NCI-H2081 treated with DMSO at 0.1 percent for 48 hours (cell line): ENCODE results near the gene MRRF.

ENCODE experiments used
- DNase-seq: peaks from one replicate; lab custom pipeline; 2025; lab: John Stamatoyannopoulos, UW

MRRF gene

GRCh38 chr9:122332644-122333043 is 68.0 kb downstream of the MRRF start:
- no peak for DNase-seq

DNA sequence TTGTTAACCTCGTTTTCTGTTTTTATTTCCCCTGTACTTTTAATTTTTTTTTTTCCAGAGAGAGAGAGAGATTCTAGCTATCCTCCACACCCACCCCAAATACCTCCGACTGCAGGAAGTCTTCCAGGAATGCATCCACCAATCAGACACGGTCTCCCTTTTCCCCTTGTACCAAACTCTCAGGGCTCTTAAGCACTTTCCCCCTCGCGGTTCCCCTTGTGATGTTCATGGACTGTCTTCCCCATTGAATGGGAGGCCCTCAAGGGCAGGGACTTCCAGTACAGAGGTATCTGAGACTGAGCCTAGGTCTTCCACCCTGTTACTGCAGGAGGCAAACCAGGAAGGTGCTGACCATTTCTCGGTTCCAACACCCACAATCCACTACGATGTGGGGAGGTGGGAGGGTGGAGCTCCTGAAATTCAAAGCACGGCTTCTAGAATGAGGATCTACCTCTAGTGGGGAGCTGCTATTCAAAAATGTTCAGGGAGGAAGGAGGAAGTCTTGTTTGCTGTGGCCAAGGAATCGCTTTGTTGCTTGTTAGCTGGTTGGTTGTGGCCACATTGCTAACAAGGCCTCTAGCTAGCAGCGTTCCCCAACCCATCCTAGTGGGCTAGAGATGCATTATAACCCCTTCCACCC is 68.6 kb downstream of the MRRF start:
- DNase-seq, result no peak

DNA sequence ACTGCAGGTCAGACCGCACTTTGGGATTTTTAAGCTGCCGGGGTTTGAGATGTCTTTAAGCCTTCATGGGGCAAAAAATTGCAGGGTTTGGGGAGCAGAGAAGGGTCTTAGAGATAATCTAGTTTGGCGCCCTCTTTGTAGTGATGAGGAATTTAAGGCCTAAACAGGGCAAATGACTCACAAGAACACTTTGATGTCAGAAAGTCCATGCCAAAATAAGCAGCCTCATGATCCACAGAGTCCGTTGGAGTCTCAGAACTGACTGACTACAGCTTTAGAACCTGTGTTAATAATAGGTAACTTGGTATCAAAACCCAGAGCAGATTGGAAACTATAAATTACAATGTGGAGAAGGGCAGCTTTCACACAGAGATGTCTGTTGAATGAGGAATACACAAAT is 70.2 kb downstream of the MRRF start:
- no peak for DNase-seq

DNA sequence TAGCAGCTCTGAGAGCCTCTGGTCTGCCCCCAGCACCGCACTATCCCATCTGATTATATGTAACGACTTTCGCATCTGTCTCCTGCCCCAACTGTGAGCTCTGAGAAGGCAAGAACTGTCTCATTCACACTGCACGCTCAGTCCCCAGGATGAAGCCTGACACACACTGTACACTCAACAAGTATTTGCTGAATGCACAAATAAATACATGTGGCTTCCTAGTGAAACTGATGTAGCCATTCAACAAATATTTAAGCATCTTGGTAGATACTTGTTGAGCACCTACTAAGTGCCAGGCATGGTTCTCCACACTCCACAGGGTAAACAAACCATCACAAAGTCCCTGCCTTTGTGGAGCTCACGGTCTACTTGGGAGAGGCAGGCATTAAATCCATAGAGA is 71.5 kb downstream of the MRRF start:
- no peak for DNase-seq

DNA sequence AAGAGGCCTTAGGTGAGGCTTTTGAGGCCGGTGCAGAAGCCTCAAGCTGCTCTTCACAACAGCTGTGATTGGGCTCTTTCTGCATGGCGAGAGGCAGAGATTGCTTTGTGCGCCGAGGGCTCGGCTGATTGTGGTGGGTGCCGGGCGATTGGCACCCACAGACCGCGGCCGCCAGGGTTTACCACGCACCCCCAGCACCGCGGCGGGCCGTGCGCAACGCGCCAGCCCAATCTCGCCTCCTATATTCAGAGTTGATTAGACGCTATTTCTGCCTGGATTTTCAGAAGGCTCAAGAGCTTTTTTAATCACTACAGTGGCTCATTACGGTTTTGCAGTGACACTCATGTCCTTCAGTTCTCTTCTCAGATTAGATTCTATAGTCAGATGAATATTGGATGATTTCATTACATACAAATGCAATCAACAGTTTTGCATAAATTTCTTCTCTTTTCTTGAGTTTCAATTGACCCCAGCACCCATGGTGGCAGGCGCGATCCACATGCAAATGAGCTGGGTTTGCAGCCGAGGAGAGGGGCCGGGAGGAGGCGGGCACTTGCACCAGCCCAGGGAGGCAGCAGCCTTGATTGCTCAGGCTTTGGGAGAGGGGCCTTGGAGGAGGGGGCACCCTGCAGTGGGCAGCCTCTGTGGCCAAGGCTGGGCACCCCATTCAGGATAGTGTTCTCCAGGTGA is 72.3 kb downstream of the MRRF start:
- DNase-seq, result no peak

DNA sequence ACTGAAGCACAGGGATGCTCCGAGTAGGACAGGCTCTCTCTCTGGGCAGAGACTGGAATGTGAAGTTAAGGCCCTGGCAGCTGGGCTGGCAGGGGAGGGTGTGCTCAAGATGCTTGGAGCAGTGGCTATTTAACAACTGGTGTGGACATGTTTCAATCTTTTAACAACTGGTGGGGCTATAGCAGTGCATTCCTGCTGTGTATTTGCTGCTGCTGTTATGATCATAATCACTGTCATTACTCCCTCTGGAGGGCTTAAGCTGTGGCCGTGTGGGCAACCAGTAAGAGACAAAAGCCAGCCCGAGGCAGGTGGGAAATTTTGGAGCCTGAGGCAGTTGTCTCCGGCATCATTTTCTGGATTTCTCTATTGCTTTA is 72.9 kb downstream of the MRRF start:
- no peak for DNase-seq

- DNase-seq, result no peak
Measured at GRCh38 chr9:122338536-122338935, 73.9 kb downstream of the MRRF start.

- no peak for DNase-seq
Measured at GRCh38 chr9:122338994-122339393, 74.3 kb downstream of the MRRF start.

- no peak for DNase-seq
Measured at GRCh38 chr9:122339579-122339978, 74.9 kb downstream of the MRRF start.

DNA sequence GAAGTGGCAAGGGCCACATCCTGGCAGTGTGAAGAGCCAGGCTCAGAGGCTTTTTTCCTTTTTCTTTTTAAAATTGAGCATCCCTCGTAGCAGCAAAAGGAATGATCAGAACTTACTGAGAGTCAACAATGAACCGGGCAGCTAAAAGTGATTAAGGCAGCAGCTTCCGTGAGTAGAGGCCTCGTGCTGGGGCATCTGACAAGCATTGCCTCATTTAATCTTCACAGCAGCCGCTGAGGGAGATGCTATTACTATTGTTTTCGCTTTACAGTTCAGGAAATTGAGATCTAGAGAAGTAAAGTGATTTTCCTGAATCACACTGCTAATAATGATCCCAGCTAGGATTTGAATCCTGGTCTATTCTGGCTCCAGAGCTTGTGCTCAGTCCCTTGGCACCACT is 75.5 kb downstream of the MRRF start:
- no peak for DNase-seq

GRCh38 chr9:122342323-122343050 is 77.8 kb downstream of the MRRF start:
- no peak for DNase-seq

DNA sequence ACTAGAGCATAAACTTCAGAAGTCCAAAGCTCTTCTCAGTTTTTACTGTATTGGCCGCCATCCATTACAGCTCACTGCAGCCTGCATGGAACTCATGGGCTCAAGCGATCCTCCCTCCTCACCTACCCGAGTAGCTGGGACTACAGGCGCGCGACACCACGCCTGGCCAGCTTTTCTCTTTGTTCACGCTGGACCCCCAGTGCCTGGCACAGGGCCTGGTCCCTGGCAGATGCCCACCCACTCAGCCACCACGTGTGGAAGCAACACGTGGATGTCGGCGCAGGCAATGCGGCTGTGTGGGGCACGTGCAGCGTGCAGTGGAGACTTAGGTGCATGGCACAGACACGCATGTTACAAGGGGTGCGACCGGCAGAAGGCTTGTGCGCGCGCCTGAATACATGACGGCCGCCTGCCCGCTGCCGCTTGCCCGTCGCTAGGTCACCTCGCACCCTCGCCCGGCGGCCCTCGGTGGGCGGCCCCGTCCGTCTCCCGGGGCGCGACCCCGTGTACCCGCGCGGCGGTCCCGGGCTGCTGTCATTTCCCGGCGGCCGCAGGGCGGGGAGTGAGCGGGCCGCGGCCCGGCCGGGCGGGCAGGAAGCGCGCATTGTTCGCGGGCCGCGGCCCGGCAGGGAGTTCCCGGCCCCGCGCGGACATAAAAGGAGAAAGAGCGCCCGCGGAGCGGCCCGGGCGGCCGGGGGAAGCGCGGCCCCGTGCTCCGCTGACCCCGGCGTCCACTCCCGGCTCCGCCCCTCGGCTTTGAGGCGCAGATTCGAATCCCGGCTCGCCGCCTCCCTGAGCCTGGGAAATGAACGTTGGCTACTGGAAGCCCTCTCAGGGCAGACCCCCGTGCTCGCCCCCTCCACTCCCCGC is 82.0 kb downstream of the MRRF start:
- DNase-seq, result no peak

DNA sequence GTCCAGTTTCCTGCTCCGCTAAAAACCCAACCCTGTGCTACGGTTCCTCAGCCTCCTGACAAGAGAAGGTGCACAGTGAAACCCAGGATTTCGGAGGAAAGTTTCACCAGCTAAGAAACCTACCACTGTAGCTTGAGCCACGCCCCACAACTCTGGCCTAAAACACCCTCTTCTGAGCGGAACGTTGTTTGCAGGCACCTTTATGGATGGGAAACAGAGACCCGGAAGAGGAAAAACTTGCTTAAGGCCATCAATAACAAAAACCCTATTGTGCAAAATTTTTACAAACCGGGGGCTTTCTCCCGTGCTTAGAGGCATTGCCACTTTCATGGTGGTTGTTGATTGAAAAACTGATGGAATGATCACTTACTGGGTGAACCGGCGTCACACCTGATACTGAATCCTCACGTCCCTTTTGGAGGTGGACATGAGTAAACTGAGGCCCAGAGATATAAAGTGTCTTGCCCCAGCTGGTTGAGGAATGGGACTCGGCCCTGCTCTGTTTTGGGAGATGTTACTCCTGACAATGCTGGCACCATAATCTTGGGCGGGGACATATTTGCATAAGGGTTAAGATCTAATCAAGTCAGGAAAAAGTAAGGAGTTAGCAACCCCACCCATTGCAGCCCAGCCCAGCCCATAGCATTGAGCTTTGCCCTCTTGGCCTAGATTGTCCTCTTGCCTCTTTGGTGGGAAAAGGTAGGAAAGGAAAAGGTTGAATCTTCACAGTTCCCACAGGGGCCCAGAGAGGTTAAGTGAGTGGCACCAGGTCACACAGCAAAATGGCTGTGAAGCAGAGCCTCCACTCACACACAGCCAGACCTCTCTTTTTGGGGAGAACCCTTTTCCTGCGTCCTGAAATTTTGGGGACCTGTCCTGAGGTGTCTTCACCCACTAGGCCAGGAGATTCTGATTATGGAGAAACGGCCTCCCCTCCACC is 82.9 kb downstream of the MRRF start:
- DNase-seq, result no peak

- DNase-seq, result no peak
Measured at GRCh38 chr9:122348288-122348777, 83.7 kb downstream of the MRRF start.

- DNase-seq, result no peak
Measured at GRCh38 chr9:122348791-122349190, 84.1 kb downstream of the MRRF start.

- no peak for DNase-seq
Measured at GRCh38 chr9:122349201-122349600, 84.5 kb downstream of the MRRF start.

DNA sequence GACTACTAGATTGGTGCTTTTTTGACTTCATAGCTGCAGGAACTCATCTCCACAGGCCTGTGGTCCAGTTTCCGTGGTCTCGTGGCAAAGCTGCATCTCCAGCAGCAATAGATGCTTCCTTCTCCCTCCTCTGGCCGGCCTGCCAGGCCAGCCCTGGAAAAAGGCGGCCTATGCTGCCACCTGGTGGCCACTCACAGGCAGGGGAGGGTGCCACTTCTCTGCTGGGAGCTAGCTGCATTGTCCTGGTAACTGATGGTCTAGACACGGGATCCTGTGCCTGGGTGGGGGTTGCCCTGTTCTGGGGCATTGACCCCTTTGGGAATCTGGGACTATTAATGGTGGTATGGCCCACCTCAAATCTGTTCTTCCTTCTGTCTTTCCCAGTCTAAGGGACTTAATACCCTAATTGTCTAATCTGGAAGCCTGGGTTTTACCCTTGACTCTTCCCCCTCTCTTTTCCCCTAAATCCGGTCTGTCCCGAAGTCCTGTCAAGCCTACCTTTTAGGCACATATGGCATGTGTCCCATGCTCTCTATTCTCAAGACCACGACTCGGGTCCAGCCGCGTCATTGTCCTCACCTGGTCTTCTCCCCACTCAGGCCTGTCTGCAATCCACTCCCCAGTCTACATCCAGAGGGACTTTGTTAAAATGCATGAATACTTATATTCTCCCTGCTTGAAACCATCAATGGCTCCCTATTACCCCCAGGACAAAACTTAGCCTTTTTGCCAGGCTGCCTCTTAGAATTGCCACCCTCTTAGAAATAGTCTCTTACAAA is 86.1 kb downstream of the MRRF start:
- DNase-seq, result no peak

DNA sequence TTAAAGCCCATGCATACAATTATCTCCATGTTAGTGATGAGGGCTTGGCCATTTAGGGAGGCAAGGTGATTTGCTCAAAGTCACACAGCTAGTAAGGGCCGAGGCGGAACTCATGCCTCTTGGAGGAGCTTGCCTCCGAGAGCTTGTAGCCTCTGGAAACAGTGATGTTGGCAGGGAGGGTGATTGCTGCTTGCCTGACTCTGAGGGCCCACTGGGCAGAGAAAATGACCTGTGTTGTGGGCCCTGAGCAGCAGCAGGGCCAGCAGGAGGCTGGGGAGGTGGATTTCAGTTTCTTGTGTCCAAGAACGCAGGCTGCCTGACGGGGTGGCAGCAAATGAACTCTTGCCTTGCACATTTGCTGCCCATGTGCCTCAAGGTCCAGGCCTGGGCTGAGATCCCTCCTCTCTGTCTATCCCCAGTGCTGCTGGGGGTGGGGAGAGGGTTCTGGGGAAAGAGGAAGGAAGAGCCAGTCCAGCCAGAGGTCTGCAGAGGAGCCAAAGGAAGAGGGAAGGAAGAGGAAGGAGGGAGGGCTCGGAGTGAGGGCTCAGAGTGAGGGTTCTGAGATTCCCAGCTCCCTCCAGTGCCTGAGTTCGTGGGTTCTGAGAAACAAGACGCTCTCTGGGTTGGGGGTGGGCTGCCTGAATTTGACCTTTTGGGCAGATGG is 90.0 kb downstream of the MRRF start:
- DNase-seq, result no peak

GRCh38 chr9:122355336-122355875 is 90.7 kb downstream of the MRRF start:
- no peak for DNase-seq
